Measurements from ENCODE around the gene KCTD11. TPM values are rescaled to one million over a fixed set of nuclear protein-coding genes. Genes with fewer than 3 reads are reported as not detected.
"Not testable (repeated sequence)": the region's sequence is repeated elsewhere in the genome, so short reads cannot be mapped to it uniquely, and the experiment has no call there.

The KCTD11 gene
- total RNA-seq, 1 donor from 2014 or later, result 11.5 TPM

DNA sequence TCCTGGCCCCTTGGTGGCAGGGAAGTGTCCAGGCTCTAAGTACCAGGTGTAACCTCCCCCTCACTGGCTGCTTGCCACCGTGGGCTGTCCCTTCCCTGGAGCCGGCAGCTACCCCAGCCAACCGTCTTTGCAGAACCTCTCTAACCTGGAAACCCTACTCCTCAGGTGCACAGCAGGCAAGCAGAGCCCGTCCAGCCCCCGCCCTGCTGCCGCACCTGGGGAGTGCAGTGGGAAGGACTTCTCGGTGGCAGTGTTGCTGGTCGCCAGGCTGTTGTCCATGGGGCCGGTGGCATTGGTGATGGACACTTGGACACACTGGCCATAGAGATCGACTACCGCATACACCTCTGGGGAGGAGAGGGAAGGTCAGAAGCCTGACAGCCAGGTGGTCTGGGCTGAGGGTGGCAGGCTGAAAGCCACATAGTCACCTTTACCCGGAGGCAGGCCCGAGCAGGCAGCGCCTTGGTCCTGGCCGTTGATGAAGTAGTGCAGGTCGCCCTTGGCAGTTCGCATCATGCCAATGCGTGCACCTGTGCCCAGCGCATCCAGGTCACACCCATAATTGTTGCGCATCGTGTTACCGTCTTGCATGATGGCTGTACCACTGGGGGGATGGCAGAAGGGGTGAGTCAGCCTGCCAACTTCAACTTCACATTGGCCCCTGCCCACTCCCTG is 29.3 kb upstream of the KCTD11 start:
- no peak for DNase-seq (ENCODE audit: low spot score)

DNA sequence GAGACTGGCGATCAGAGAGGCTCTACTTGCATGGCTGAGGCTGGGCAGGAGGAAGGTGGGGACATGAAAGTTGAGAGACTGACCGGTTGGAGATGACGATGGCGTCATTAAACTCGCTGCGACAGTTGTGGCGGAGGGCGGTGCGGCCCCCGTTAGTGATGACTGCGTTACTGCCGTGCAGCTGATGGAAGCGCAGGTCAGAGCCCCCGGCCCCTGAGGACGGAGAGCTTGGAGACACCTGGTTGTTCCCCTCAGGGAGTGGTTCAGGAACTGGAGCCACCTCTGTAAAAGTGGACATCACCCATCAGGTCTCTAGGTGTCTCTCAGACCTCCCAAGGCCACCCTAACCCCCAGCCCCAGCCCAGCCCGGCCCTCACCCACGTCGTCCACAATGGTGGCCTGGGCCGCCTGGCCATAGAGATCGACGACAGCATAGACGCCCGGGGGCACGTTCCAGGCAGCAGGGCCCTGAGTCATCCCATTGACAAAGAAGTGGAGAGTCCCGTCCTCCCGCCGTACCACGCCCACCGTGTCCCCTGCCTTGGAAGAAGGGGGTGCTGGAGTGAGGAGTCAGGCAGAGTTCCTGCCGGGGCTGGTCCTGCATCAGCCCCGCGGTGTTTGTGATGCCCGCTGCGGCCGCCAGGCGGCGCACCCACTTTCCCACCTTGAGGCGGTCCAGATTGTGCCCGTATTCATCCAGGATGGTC is 28.1 kb upstream of the KCTD11 start:
- no peak for DNase-seq (ENCODE audit: low spot score)

DNA sequence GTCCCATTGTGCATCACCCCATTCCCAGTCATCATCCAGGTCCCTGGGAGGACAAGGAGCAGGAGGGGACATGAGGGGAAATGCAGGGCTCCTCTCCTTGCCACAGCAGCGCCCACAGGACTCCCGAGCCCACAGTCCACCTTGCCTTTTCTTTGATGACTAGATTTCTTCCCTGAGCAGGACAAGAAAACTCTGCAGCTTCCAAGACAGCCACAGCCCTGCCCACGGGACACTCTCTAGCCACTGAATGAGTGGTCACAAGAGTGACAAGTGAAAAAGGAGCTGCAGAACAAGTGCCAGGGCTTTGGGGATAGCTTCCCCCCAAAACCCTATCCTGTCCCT is 27.6 kb upstream of the KCTD11 start:
- no peak for DNase-seq (ENCODE audit: low spot score)

- no peak for DNase-seq (ENCODE audit: low spot score)
Measured at GRCh38 chr17:7325031-7325528, 26.9 kb upstream of the KCTD11 start.

DNA sequence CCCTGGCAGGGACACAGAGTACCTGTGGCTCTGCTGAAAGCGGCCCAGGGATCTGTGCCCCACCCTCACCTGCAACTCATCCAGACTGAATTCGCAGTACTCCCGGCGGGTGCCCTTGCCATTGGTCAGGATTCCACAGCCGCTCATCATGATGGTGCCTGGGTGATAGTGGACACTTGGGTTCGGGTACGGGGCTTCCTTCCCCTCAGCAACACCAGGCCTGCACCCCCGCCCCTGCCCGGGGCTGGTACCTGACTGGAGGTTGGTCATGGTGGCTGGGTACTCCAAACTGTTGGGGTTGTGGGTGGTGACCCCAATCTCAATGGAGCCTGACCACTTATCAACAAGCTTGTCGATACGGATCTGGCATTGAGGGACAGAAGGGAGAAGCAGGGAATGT is 25.8 kb upstream of the KCTD11 start:
- no peak for DNase-seq (ENCODE audit: low spot score)

DNA sequence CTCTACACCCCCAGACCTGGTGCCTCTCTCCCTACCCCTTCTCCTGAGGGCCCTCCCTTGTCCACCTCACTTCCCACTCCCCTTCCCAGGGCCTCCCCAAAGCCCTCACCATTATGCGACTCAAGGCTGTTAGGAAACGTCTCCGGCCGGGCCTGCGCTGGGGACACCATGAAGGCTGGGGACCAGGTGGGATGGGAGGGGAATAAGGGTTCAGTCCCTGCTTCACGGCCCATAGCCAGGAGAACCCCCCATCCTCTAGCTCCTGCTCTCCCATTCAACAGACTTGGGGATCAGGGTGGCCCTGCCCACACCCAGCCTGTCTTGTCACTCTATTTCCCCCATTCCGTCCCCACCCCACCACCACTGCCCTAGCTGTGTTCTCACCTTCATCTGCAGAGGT is 24.9 kb upstream of the KCTD11 start:
- DNase-seq (ENCODE audit: low spot score), result no peak

GRCh38 chr17:7327501-7327900 is 24.5 kb upstream of the KCTD11 start:
- DNase-seq (ENCODE audit: low spot score), result no peak

GRCh38 chr17:7328009-7328408 is 24.0 kb upstream of the KCTD11 start:
- DNase-seq (ENCODE audit: low spot score), result no peak

DNA sequence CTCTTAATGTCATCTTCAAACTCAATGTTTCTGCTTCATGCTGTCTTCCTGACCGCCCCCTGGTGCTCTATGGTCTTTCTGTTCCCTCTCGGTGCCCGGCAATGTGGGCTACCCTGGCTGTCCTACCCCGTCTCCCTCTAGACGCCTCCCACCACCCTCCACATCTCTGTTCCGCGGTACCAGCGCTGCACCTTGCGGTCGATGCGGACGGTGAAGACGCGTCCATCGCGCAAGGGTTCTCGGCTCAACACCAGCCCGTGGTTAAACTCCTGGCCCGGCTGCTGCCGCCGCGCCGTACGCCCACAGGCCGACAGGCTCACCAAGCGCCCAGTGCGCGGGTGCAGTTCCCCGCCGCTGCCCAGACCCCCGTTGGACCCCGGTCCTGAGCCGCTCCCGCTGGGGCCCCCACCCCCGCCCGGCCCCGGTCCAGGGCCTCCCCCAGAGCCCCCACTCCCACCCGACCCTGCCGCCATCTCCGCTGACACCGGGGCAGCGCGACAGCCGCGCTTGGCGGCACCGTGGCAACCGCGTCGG is 23.1 kb upstream of the KCTD11 start, which contains the start of gene NEURL4:
Gene NEURL4 (minus strand): TSS at position 496 of the 534 bp plus-strand sequence. CDS start 23 bp downstream, at position 473.
- DNase-seq (ENCODE audit: low spot score), result no peak

DNA sequence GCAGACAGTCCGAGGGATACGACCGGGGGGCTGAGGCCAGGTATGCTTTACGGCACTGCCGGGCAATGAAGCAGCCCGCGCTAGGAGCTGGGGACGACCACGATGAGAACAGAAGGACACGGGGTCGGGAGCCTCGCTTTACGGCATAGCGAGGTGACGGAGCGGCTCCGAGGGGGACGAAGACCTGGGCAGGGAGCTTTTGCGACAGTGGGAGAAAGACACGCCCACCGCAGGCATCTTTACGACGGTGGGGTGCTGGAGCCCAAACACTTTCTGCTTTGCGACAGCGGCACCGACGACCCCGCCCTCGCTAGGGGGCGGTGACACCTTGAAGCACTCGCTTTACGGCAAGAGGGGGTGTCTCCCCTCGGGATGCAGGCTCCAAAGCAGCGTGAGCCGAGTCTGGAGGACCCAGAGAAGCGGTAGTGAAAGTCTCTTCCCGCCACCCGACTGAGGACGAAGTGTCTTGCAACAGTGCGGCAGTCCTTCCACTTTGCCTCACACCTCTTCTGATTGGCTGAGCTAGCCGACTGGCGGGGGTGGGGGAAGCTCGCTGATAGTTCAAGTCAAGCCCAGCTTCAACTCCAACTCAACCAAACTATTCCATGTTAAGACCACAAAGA is 22.5 kb upstream of the KCTD11 start:
- DNase-seq (ENCODE audit: low spot score), result peak; percentile 98

DNA sequence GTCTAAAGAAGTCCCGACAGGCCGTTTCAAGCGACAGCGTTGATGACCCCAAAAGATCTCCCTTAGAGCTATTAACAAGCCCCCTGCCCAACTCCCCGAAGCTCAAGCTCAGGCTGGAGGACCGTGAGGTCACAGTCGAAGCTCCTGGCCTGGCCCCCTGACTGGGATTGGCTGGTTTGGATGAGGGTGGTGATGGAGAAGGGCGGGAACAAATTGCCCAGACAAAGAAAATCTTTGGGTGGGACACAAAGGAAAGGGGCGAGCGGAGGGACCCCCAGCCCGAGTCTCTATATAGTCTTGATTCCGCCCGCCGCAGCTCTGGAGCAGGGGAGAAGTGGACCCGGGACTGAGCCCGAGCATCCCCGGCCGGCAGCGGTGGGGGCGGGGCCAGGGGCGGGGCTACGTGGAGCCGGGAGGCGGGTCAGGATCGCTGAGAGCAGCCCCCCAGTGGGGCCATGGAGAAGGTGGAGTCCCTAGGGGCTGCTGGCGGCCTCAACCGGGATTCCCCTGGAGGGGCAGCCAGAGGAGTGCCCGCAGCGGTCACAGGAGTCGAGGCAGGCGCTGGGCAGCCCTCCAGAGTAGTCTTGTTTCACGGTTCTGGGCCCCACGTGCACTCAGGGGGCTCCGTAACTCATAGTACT is 21.8 kb upstream of the KCTD11 start:
- DNase-seq (ENCODE audit: low spot score), result no peak

DNA sequence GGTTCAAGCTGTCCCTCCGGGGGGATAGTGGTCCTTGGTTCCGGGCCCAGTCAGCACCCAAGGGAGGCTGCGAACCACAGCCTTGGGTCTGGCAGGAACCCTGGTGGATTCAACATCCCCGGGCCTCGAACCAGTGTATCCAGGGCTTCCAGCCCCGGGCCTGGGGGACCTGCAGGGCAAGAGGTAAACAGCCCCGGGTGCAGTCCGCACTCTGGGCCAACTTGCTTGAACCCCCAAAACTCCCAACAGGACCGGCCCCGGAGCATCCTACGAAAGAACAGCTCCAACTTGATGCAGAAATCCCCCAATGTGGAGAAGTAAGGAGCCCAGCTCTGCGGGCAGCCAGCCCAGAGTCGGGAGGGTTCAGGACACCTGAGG is 21.3 kb upstream of the KCTD11 start:
- no peak for DNase-seq (ENCODE audit: low spot score)

DNA sequence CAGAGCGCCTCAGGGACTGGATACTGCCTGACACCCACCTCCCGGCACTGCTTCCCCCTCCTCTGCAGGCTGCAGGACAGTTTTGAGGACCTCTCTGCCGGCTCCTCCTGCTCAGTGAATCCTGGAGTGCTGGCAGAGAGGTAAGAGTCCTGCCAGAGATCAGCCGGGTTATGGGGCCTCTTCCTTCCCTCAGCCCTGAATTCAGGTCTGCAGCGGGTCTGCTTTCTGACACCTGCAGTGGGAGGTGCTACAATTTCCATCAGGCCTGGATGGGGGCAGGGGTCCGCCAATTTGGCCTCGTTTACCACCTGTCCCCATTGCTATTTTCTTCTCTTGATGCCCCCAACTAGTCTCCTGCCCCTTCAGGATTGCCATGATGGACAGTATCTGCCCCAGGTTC is 19.9 kb upstream of the KCTD11 start:
- no peak for DNase-seq (ENCODE audit: low spot score)

- DNase-seq (ENCODE audit: low spot score), result not testable (repeated sequence)
Measured at GRCh38 chr17:7332600-7333069, 19.3 kb upstream of the KCTD11 start.

DNA sequence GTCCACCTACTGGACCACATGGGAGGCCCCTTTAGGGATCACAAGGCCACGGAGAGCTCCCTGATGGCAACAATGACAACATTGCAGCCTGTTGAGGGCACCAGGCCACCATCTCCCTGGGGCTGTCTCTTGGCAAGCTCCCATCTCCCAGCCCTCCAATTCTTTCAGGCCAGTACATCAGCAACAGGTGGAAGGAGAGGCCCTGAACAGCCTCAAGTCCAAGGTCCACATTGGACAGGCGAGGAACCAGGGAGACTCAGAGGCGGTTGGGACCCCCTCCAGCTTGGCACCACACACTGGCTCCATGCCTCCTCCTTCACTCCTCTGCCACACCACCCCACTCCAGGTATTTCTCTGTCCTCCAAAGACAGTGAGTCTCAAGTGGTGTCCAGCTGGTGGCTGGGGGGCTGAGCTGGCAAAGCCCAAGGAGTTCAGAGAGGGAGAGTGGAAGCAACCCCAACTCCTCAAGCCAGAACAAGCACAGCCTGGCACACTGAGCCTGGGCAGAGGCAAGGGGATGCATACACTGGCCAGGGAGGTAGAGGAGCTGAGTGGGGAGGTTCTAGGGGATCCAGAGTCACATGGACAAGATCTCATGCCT is 16.9 kb upstream of the KCTD11 start:
- DNase-seq (ENCODE audit: low spot score), result no peak

DNA sequence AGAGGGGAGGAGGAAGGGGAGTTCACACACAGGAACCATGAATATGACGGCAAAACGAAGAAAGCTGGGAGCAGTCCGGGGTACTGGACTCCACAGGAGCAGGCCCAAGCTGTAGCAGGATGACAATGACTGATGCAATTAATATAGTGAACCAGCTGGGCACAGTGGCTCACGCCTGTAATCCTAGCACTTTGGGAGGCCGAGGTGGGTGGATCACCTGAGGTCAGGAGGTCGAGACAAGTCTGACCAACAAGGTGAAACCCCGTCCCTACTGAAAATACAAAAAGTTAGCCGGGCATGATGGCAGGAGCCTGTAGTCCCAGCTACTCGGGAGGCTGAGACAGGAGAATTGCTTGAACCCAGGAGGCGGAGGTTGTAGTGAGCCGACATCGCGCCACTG is 16.2 kb upstream of the KCTD11 start:
- DNase-seq (ENCODE audit: low spot score), result not testable (repeated sequence)

- no peak for DNase-seq (ENCODE audit: low spot score)
Measured at GRCh38 chr17:7336240-7337175, 15.5 kb upstream of the KCTD11 start, which contains the start of gene ACAP1. TSS of gene ACAP1 (plus strand) at chr17:7336529. CDS start at chr17:7336735, 206 bp downstream.

- not testable (repeated sequence) for DNase-seq (ENCODE audit: low spot score)
Measured at GRCh38 chr17:7337600-7337999, 14.4 kb upstream of the KCTD11 start.

GRCh38 chr17:7340179-7340578 is 11.8 kb upstream of the KCTD11 start:
- no peak for DNase-seq (ENCODE audit: low spot score)

- DNase-seq (ENCODE audit: low spot score), result no peak
Measured at GRCh38 chr17:7341842-7342241, 10.1 kb upstream of the KCTD11 start.
